ENCODE data around the gene RPEL1. TPM values are rescaled to one million over a fixed set of nuclear protein-coding genes. Genes with fewer than 3 reads are reported as not detected.

The RPEL1 gene
- total RNA-seq, 1 donor from 2014 or later: not detected

GRCh38 chr10:103280506-103280905 is 34.8 kb downstream of the RPEL1 start:
- no peak for DNase-seq

DNA sequence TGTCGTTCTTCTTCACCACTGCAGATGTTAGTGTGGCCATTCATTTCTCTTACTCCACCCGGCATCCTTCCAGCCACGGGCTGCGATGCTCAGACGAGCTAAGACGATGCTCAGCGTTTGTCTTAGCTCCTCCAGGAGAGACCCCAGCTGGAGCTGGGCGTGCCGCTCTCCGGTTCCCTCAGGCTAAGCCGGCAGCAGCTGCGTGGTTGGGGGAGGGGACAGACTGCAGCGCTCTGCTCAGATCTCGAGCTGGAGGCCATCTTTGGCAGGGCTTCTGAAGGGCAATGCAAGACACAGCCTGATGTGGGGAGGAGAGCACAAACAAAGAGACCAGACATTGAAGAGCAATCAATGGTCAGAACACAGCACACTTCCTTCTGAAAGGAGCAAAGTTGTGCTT is 36.1 kb downstream of the RPEL1 start:
- peak; percentile 92 for DNase-seq

- no peak for DNase-seq
These were observed 37.3 kb downstream of the RPEL1 start for GRCh38 chr10:103282961-103283360.

DNA sequence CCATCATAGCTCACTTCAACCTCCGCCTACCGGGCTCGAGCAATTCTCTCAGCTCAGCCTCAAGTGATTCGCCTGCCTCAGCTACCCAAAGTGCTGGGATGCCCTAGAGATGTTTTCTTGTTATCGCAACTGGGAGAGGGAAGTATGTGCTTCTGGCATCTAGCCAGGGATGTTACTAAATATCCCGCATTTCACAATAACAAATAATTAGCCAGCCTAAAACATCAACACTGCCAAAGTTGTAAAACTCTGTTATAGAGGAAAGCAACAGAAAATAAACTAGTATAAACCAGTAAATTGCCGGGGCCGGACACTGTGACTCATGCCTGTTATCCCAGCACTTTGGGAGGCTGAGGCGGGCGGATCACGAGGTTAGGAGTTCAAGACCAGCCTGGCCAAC is 38.5 kb downstream of the RPEL1 start:
- DNase-seq: no peak

DNA sequence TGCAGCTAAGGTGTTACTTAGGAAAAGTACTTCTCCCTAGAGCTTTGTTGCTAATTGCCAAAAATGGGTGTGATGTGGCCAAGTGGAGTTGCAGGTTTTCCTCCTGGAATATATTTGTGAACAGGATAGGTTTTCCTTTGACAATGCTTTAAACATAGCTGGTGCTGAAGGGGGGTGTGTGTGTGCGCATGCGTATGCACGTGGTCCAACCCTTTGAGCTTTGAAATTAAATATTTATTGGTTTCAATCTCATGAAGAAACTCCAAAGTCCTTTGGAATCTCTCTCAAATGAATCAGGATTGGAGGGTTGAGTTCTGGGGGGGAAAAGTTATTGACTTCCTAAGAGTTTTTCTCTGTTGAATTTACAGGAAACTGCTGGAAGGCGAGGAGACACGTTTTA is 42.3 kb downstream of the RPEL1 start:
- DNase-seq: no peak

- no peak for DNase-seq
These were observed 45.9 kb downstream of the RPEL1 start for GRCh38 chr10:103291588-103291987.

DNA sequence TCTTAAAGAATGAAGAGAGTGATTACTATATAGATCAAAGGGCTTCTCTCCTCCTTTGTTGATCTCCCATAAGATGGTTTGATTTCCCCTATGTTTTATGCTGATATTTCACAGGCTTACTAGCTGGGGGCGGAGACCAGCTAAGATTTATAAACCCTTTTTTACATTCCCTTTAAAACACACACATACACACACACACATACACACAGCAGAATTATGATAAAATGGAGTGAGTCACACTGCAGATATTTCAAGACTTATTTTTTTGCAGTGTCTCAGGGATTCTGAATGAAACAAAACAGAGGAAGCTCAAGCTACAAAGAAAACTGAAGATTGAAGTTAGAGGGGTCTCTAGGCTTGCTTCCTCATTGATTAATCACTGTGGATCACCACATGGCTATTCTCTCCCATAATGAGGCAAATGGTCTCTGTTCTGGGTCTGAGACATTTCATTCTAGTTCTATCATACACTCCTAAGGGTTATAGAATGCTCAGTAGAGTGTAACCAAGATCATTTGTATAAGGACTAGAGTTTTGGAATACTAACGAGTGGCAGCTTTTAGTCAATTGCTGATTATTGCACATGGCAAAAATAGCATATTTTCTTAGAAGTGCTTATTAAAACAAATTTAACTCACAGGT is 49.8 kb downstream of the RPEL1 start:
- no peak for DNase-seq

Other genes with a start within 250 kb of the RPEL1 start
- gene NT5C2, start 52.6 kb upstream of the RPEL1 start, total RNA-seq: 154 TPM
- gene INA, start 31.3 kb downstream of the RPEL1 start, total RNA-seq: 1.0 TPM
- 13.7 TPM for gene PCGF6, start 105.3 kb downstream of the RPEL1 start, total RNA-seq
- gene TAF5, start 122.1 kb downstream of the RPEL1 start, total RNA-seq: 4.1 TPM
- gene ATP5MK, start 150.6 kb downstream of the RPEL1 start, total RNA-seq: 102 TPM
- 36.0 TPM for gene PDCD11, start 150.7 kb downstream of the RPEL1 start, total RNA-seq
- gene CALHM2, start 206.5 kb downstream of the RPEL1 start, total RNA-seq: 10.1 TPM
- gene CALHM1, start 213.0 kb downstream of the RPEL1 start, total RNA-seq: 0.10 TPM
- not detected for gene CALHM3, start 233.4 kb downstream of the RPEL1 start, total RNA-seq
- 46.2 TPM for gene NEURL1, start 247.8 kb downstream of the RPEL1 start, total RNA-seq

Data from tongue (tissue), 2 donors.